ENCODE results near the gene IRX3. TPM values are rescaled to one million over a fixed set of nuclear protein-coding genes. Genes with fewer than 3 reads are reported as not detected.

The IRX3 gene
- total and polyA plus RNA-seq, 8 donors, result 0.58 to 42.4 (median 13.5) TPM; not detected in 1

DNA sequence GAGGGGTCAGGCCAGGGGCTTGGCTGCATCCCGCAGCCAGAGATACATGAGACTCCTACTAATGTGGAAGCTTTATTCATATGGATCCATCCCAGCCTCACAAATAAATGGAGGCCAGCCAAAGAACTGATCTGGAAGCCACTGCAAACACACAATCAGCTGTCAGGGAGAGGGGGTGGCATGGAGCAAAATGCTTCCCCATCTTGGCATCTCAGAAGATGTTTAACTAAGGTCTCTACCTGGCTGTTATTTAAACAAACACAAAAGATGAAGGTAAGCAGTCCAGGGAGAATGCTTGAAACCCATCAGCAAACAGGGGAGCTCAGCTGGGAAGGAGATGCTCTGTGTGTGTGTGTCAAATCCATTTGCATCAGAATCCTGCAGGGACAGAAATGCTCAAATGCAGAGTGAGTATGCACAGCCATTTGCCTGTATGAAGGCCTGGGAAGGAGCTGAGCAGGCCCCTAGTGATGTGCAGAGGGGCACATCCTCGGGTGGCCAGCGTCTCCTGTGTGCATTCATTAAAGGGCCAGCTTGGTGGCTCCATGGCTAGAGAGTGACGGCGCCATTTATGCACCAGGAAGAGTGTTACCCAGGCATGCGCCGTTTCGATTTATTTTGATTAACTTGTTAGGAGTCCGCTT lies 34.2 kb upstream of the IRX3 start:
- Histone ChIP-seq H3K4me1 (no peaks in the 10 kb centered on the region), H3K27me3 (no peaks in the 10 kb centered on the region), H3K27ac (no peak overlapping the region), H3K9me3 (no peaks in the 10 kb centered on the region), H3K36me3 (no peaks in the 10 kb centered on the region), H3K4me3 (no peak overlapping the region)
- DNase-seq, result no peak
- intact Hi-C loops (cut with DNase I; ENCODE audit: low total_unique reads), result no loop called here
- 75 to 85% (median 79%) methylated on average over 9 of the region's 9 CpGs for WGBS, 5 donors
- TF ChIP-seq EP300 (IDR thresholded peaks at IDR 0.05) (no peak), POLR2AphosphoS5 (IDR thresholded peaks at IDR 0.05) (no peak), POLR2A (IDR thresholded peaks at IDR 0.05) (no peak)
- TF ChIP-seq, protein P1, sequence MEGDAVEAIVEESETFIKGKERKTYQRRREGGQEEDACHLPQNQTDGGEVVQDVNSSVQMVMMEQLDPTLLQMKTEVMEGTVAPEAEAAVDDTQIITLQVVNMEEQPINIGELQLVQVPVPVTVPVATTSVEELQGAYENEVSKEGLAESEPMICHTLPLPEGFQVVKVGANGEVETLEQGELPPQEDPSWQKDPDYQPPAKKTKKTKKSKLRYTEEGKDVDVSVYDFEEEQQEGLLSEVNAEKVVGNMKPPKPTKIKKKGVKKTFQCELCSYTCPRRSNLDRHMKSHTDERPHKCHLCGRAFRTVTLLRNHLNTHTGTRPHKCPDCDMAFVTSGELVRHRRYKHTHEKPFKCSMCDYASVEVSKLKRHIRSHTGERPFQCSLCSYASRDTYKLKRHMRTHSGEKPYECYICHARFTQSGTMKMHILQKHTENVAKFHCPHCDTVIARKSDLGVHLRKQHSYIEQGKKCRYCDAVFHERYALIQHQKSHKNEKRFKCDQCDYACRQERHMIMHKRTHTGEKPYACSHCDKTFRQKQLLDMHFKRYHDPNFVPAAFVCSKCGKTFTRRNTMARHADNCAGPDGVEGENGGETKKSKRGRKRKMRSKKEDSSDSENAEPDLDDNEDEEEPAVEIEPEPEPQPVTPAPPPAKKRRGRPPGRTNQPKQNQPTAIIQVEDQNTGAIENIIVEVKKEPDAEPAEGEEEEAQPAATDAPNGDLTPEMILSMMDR (IDR thresholded peaks at IDR 0.05), result no peak

DNA sequence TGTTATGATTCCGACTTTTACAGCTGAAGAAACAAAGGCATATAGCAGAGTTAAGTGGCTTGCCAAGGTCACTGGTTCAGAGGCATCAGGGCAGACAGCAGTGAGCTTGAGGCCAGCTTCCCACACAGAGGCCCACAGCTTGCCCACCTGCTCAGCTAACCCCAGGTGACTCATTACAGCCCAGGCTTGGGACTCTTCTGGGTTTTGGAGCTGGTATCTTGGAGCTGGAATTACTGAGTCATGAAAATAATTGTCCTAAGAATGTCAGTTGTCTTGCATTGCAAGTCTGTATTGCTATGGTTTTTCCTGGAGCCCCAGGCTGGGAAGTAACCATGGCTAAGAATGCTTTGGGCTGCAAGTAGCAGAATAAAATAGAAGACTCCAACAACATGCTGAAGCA lies 32.4 kb upstream of the IRX3 start:
- no peak for TF ChIP-seq EP300 (IDR thresholded peaks at IDR 0.05)
- TF ChIP-seq POLR2AphosphoS5 (IDR thresholded peaks at IDR 0.05), result no peak
- TF ChIP-seq, protein P1 (IDR thresholded peaks at IDR 0.05), result no peak
- no peak for TF ChIP-seq POLR2A (IDR thresholded peaks at IDR 0.05)
- Histone ChIP-seq H3K36me3 (no peaks in the 10 kb centered on the region), H3K4me3 (no peak overlapping the region), H3K4me1 (no peaks in the 10 kb centered on the region), H3K27me3 (no peaks in the 10 kb centered on the region), H3K9me3 (no peaks in the 10 kb centered on the region), H3K27ac (no peak overlapping the region)
- WGBS, 5 donors, result 81 to 91% (median 87%) methylated on average over 1 of the region's 1 CpG
- DNase-seq, result no peak
- intact Hi-C loops (cut with DNase I; ENCODE audit: low total_unique reads), result no loop called here

DNA sequence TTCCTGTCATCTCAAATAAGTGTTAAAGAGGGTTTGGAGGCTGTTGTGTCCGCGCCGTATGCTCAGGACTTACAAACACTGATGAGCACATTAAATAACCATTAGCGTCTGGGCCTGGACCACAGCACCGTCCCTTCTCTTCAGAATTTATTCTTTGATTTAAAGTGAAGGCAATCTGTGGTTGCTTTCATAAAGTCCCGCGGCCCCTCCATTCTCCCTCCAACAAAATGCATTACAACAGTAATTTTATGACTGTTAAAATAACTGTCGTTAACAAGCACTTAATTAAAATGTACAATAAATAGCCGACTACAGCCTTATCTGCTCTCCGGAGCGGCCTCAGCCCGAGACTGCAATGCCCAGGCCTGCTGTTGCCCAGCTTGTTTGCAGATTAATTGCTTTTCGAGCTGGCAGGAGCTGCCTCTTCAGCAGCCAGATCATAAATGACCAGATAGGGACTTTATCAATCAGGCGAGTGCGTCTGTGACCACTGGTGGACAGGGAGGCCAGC lies 30.6 kb upstream of the IRX3 start:
- 81 to 87% (median 83%) methylated on average over 15 of the region's 15 CpGs for WGBS, 5 donors
- intact Hi-C loops (cut with DNase I; ENCODE audit: low total_unique reads), result no loop called here
- no peak overlapping the region for H3K4me3 ChIP-seq

DNA sequence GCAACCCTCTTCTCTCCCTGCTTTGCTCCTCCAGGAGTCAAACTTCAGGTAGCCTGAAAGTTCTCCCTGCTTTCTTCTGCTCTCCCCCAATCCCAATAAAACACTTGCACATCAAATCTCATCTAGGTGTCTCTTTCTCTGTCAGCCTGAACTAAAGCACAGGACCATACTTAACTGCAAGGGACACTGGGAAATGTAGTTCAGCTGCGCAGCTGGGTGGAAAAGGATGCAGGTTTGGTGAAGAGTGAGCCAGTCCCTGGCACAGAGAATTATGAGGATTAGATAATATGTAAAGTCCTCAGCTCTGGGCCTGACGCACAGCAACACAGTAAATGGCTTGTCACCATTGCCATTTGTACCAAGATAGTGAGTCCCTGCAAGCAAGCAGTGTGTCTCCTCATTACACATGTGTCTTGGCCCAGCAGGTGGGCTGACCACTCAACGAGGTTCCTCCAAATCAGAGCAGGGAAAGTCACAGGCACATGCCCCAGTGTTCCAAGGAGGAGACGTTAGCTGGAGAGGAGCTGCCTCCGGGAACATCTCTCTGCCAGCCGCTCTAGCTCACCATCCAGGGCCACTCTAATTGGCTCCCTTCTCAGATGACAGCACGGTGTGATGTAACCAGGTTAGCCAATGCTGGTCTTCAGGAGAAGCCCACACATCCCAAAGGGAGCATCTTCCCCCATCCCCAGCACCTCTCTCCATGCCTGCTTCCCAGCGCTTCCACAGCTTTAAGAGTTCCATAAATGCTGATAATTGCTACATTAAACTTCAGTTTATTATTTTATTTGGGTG lies 29.7 kb upstream of the IRX3 start:
- 82 to 91% (median 86%) methylated on average over 7 to 8 of the region's 8 CpGs for WGBS, 5 donors
- H3K27me3 ChIP-seq, result no peaks in the 10 kb centered on the region
- H3K4me1 ChIP-seq, result no peaks in the 10 kb centered on the region
- no peaks in the 10 kb centered on the region for H3K9me3 ChIP-seq
- no peak overlapping the region for H3K27ac ChIP-seq
- no peak overlapping the region for H3K4me3 ChIP-seq
- no peak for DNase-seq
- intact Hi-C loops (cut with DNase I; ENCODE audit: low total_unique reads), result no loop called here
- no peak for TF ChIP-seq POLR2A (IDR thresholded peaks at IDR 0.05)
- no peak for TF ChIP-seq EP300 (IDR thresholded peaks at IDR 0.05)
- TF ChIP-seq, protein P1 (IDR thresholded peaks at IDR 0.05), result no peak
- no peak for TF ChIP-seq POLR2AphosphoS5 (IDR thresholded peaks at IDR 0.05)
- no peaks in the 10 kb centered on the region for H3K36me3 ChIP-seq

More for the DNA sequence above, 30.6 kb upstream of the IRX3 start:
- DNase-seq, result no peak
- TF ChIP-seq POLR2A (IDR thresholded peaks at IDR 0.05) (no peak), POLR2AphosphoS5 (IDR thresholded peaks at IDR 0.05) (no peak), EP300 (IDR thresholded peaks at IDR 0.05) (no peak)
- TF ChIP-seq, protein P1 (IDR thresholded peaks at IDR 0.05), result no peak
- H3K4me1 ChIP-seq, result no peaks in the 10 kb centered on the region
- H3K36me3 ChIP-seq, result no peaks in the 10 kb centered on the region
- H3K27ac ChIP-seq, result no peak overlapping the region
- H3K27me3 ChIP-seq, result no peaks in the 10 kb centered on the region
- H3K9me3 ChIP-seq, result no peaks in the 10 kb centered on the region

Data from stomach (tissue), 9 donors.